ENCODE results near the gene WDR4.
"Not testable (repeated sequence)": the region's sequence is repeated elsewhere in the genome, so short reads cannot be mapped to it uniquely, and the experiment has no call there.

The WDR4 gene

GRCh38 chr21:42809577-42810475 is 69.5 kb downstream of the WDR4 start:
- no peak for DNase-seq

DNA sequence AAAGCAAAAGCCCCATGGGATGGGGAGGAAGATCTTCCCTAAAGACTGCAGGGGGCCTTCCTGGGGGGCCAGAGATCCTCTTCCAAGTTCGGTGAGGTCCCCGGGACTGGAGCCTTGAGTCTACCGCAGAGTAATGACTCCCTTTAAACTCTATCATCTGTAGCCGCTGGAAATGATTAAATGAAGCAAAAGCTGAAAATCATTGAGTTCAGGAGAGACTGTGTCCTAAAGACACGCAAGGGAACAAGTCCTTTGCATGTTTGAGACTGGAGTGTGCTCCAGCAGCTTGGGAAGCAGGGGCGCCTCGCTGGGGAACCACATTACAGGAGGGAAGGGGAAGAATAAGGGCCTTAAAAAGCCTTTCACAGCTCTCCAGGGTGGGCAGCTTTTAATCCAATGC is 70.2 kb downstream of the WDR4 start:
- no peak for DNase-seq

DNA sequence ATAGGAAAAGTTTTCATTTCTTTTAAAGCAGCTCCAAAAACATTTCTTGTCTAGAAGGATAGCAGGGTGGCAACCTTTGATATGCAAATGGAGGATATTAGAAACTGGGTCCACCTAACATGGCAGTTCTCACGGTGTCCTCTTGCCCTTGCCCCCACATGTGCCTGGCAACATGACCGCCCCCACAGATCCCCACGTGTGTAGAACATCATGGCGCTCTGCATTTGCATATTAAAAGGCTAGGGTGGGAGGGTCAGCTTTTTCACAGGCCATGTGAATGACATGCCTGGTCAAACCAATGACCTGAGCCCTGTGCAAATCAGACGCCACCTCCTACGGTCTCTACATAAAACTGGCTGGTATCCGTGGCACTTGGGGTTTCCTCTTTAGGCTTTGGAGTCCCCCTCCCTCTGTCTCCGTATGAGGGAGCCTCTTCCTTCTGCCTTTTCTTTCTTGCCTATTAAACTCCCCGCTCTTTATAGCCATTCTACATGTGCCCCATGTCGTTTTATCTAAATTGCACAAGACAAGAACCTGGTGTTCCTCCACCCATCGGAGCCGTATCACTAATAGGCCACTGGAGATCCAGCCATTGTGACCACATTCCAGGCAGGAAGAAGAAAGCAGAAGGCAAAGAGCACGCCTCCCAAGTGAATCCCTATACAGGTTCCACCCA is 71.3 kb downstream of the WDR4 start:
- no peak for DNase-seq

DNA sequence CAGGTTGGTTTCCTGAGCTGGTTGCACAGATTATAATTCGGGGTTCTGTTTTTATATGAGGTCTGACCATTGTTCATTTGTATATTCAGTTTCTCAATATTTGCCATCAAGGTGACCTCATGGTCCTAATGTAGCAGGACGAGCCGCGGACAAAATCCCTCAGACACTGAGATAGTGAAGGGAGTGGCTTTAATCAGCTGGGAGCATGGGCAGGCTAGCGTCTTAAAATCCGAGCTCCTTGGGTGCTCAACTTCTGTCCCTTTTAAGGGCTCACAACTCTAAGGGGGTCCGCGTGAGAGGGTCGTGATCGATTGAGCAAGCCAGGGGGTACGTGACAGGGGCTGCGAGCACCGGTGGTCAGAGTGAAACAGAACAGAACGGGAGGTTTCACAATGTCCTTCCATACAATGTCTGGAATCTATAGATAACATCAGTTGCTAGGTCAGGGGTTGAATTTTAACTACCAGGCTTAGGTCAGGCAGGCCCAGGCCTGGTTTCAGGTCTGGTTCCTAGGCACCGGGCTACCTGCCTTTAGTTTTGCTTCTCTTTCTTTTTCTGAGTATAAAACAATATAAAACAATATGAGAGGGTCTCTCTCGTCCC is 71.9 kb downstream of the WDR4 start:
- not testable (repeated sequence) for DNase-seq

DNA sequence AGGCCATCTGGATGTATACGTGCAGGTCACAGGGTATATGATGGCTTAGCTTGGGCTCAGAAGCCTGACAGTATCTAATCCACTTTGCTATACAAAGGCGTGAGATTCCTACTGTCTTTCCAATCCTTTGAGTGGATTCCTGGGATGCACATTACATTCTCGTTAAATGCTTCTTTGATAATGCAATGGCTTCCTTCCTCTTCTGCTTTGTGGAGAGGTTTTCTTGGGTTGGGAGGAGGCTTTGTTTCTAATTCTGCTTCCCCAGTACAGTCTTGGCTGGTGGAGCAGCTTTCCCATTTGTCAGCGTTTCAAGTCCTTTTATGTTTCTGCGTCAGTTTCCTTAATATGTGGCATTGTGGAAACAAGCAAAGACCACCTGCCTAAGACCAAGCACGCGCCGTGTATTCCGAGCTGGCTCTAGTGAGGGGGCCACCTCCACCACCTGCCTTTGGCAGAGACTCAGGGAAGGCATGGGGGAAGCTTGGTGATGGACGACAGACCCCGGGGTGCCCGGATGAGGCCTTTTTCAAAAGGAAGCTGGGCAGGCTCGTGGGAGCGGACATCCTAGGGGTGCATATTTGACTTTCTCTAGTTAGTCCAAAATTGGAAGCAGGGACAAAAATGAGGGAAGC is 72.7 kb downstream of the WDR4 start:
- DNase-seq, result no peak

- not testable (repeated sequence) for DNase-seq
Measured at GRCh38 chr21:42801616-42802015, 77.7 kb downstream of the WDR4 start.

GRCh38 chr21:42799948-42800347 is 79.4 kb downstream of the WDR4 start:
- DNase-seq, result no peak

DNA sequence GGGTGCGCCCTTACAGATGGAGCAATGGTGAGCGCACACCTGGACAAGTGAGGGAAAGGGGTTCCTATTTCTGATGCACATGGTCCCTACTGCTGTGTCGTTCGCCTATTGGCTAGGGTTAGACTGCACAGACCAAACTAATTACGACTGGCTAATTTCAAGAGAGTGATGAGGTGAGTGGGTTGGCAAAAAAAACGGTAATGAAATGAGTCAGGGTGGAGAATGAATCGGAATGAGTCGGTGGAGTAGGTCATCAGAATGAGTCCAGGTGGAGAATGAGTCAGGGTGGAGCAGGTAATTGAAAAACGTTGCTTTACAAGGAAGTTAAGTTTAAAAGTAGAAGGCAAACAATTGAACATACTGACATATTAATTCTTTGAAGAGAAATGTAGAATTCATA is 79.8 kb downstream of the WDR4 start:
- no peak for DNase-seq

Data from EL (cell line).